ENCODE measurements around the gene IGIP.

DNA sequence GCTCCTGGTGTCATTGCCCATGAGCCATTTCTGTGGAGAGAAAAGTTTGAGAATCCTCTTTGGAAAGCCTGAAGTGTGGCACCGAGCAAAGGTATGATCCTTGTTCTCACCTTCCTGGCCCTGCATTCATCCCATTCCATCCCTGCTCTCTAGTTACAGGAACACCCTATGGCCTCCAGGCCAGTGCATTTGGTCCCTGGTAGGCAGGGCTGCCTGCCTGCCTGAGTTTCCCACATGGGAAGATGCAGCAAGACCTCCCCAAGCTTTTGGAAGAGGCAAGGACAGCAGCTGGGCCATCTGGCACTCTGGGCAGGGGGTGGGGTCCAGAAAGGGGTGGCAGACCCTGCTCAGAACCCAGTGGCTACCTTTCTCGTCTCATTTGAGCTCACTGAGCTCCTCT is 24.5 kb downstream of the IGIP start:
- TF ChIP-seq, protein P1, sequence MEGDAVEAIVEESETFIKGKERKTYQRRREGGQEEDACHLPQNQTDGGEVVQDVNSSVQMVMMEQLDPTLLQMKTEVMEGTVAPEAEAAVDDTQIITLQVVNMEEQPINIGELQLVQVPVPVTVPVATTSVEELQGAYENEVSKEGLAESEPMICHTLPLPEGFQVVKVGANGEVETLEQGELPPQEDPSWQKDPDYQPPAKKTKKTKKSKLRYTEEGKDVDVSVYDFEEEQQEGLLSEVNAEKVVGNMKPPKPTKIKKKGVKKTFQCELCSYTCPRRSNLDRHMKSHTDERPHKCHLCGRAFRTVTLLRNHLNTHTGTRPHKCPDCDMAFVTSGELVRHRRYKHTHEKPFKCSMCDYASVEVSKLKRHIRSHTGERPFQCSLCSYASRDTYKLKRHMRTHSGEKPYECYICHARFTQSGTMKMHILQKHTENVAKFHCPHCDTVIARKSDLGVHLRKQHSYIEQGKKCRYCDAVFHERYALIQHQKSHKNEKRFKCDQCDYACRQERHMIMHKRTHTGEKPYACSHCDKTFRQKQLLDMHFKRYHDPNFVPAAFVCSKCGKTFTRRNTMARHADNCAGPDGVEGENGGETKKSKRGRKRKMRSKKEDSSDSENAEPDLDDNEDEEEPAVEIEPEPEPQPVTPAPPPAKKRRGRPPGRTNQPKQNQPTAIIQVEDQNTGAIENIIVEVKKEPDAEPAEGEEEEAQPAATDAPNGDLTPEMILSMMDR (IDR thresholded peaks at IDR 0.05; ENCODE audit: control extremely low read depth in 1 of 3, insufficient read depth in 1 of 3, low read depth in 1 of 3, low read length in 3 of 3): no peak
- no peak for TF ChIP-seq TAF7 (optimal IDR thresholded peaks at IDR 0.05; ENCODE audit: borderline replicate concordance, low read depth, low read length)
- no peak for TF ChIP-seq CHD1 (IDR thresholded peaks at IDR 0.05; ENCODE audit: low read depth, low read length)

Data from H1 (cell line).